Caco-2 (cell line): ENCODE results near the gene CST2. TPM values are rescaled to one million over a fixed set of nuclear protein-coding genes. Genes with fewer than 3 reads are reported as not detected.
A peak's percentile ranks its signal among the peaks of the same experiment; 100 is the strongest.

Experiments
- BruUV-seq: library from RNA; stranded (reverse); fragments of 400-500 nt; replicated peaks from 2 replicates; lab custom pipeline; 2021; lab: Mats Ljungman, UMichigan
- CTCF ChIA-PET: fragments of 300-600 bp; sonication (Branson Sonifier 250); formaldehyde crosslinking; loops from one replicate; lab custom pipeline; 2022; ENCODE audit warnings: antibody characterized with exemption; lab: Charles Lee
- POLR2A ChIA-PET: fragments of 300-600 bp; sonication (Branson Sonifier 250); formaldehyde crosslinking; loops from one replicate; lab custom pipeline; 2022; ENCODE audit warnings: antibody characterized with exemption; lab: Charles Lee
- DNase-seq, 2 experiments: peaks; one replicate each; pipeline versions ENCODE4 v3.0.0 to v3.0.0-alpha.2; 2020 to 2022
- H3K27me3 ChIP-seq: replicated peaks from 2 replicates; pipeline ENCODE4 v1.6.0; 2011; ENCODE audit warnings: low read length; ENCODE audit not compliant: control insufficient read depth, insufficient read depth
- H3K36me3 ChIP-seq: 2 replicates; pipeline ENCODE4 v1.5.1; 2011; ENCODE audit warnings: low read length; ENCODE audit not compliant: control insufficient read depth, insufficient read depth
- H3K4me1 ChIP-seq: fragments of 250-450 bp; sonication (Bioruptor Pico); 2 replicates; pipeline ENCODE4 v1.5.1; 2020; ENCODE audit warnings: mild to moderate bottlenecking
- H3K4me3 ChIP-seq: 2 replicates; pipeline ENCODE4 v1.5.1; 2011; ENCODE audit warnings: low read depth, mild to moderate bottlenecking, control low read depth, low read length
- H3K9me3 ChIP-seq: fragments of 250-450 bp; sonication (Bioruptor Pico); 2 replicates; pipeline ENCODE4 v1.5.1; 2020; ENCODE audit warnings: mild to moderate bottlenecking, moderate library complexity
- H3K27ac Mint-ChIP-seq: one replicate; pipeline ENCODE4 v1.8.0; 2022; ENCODE audit warnings: mixed read lengths; ENCODE audit not compliant: unreplicated experiment
- H3K27me3 Mint-ChIP-seq: one replicate; pipeline ENCODE4 v1.8.0; 2022; ENCODE audit warnings: mixed read lengths; ENCODE audit not compliant: insufficient read depth, unreplicated experiment
- H3K36me3 Mint-ChIP-seq: one replicate; pipeline ENCODE4 v1.8.0; 2022; ENCODE audit warnings: mild to moderate bottlenecking, mixed read lengths; ENCODE audit not compliant: insufficient read depth, unreplicated experiment
- H3K4me1 Mint-ChIP-seq: one replicate; pipeline ENCODE4 v1.8.0; 2022; ENCODE audit warnings: low read depth, mixed read lengths; ENCODE audit not compliant: unreplicated experiment
- H3K4me3 Mint-ChIP-seq: one replicate; pipeline ENCODE4 v1.8.0; 2022; ENCODE audit warnings: mild to moderate bottlenecking, moderate library complexity, mixed read lengths; ENCODE audit not compliant: unreplicated experiment
- H3K9me3 Mint-ChIP-seq: one replicate; pipeline ENCODE4 v1.8.0; 2022; ENCODE audit warnings: mixed read lengths; ENCODE audit not compliant: unreplicated experiment
- CTCF ChIP-seq, 2 experiments: fragments of 200-600 bp in 1 of 2; IDR thresholded peaks; 1 replicate in 1 of 2; 2 replicates in 1 of 2; pipeline versions ENCODE4 v1.5.1 to v1.8.0; 2011 to 2022; ENCODE audit warnings: antibody characterized with exemption in 1 of 2, control low read depth in 1 of 2, inconsistent platforms in 1 of 2, low read depth in 1 of 2, low read length in 1 of 2, mild to moderate bottlenecking in 1 of 2, moderate library complexity in 1 of 2; ENCODE audit not compliant: insufficient read depth in 1 of 2, severe bottlenecking in 1 of 2, unreplicated experiment in 1 of 2
- intact Hi-C: fragments of 100-400 bp; cut with micrococcal nuclease; formaldehyde crosslinking; loops from one replicate; pipeline ENCODE4 v1.10.0; 2022; ENCODE audit not compliant: unreplicated experiment
- total RNA-seq: library from RNA; stranded (reverse); gene quantifications from 2 replicates; pipeline ENCODE4 v1.2.3, GENCODE V29; 2022

CST2 gene
- total RNA-seq, 1 experiment from 2014 or later: not detected

- Histone ChIP-seq H3K36me3 (no peaks in the 10 kb centered on the region), H3K27me3 (no peaks in the 10 kb centered on the region), H3K9me3 (no peaks in the 10 kb centered on the region), H3K4me1 (peaks cover 9% of the 10 kb centered on the region; the same call in 1 of the 2 replicates), H3K4me3 (no peak overlapping the region)
- BruUV-seq: no TSS peak
- peaks cover 8% of the 10 kb centered on the region for H3K9me3 Mint-ChIP-seq
- peaks cover 14% of the 10 kb centered on the region for H3K4me1 Mint-ChIP-seq
- DNase-seq: peak; percentile 51 to 68
- no peak overlapping the region for H3K27ac Mint-ChIP-seq
- H3K36me3 Mint-ChIP-seq: no peaks in the 10 kb centered on the region
- no peak for TF ChIP-seq CTCF (IDR thresholded peaks at IDR 0.05; ENCODE audit: insufficient read depth in 1 of 2, low read depth in 1 of 2, low read length in 1 of 2, severe bottlenecking in 1 of 2, unreplicated experiment in 1 of 2)
- H3K27me3 Mint-ChIP-seq: peaks cover 4% of the 10 kb centered on the region
- intact Hi-C loops: loop anchor here (1.0 to 5.0 kb wide), 3 partner anchors 73 to 127 kb away; no protein-coding TSS in a partner anchor
- POLR2A ChIA-PET: no interaction called here
- CTCF ChIA-PET: interaction anchor here (0.9 to 1.1 kb wide), 3 partner anchors 12 to 126 kb away, joined by 3 to 4 read pairs (median 3); no protein-coding TSS in a partner anchor
- no peak overlapping the region for H3K4me3 Mint-ChIP-seq
Observed at GRCh38 chr20:23794841-23795240, 31.7 kb downstream of the CST2 start.

GRCh38 chr20:23794065-23794464 is 32.5 kb downstream of the CST2 start:
- POLR2A ChIA-PET: no interaction called here
- no peaks in the 10 kb centered on the region for H3K36me3 ChIP-seq
- H3K4me1 ChIP-seq: peaks cover 9% of the 10 kb centered on the region; the same call in 1 of the 2 replicates
- H3K9me3 ChIP-seq: no peaks in the 10 kb centered on the region
- BruUV-seq: no TSS peak
- intact Hi-C loops: loop anchor here (1.0 kb wide), 1 partner anchor 126 kb away; no protein-coding TSS in a partner anchor
- no peak for DNase-seq
- H3K27me3 ChIP-seq: no peaks in the 10 kb centered on the region
- H3K4me1 Mint-ChIP-seq: peaks cover 14% of the 10 kb centered on the region
- no peak overlapping the region for H3K4me3 ChIP-seq
- CTCF ChIA-PET: interaction anchor here (0.9 kb wide), 2 partner anchors 12 to 13 kb away, joined by 3 to 4 read pairs; no protein-coding TSS in a partner anchor
- H3K36me3 Mint-ChIP-seq: no peaks in the 10 kb centered on the region
- H3K27me3 Mint-ChIP-seq: peaks cover 4% of the 10 kb centered on the region
- H3K9me3 Mint-ChIP-seq: peaks cover 8% of the 10 kb centered on the region
- TF ChIP-seq CTCF (IDR thresholded peaks at IDR 0.05; ENCODE audit: insufficient read depth in 1 of 2, low read depth in 1 of 2, low read length in 1 of 2, severe bottlenecking in 1 of 2, unreplicated experiment in 1 of 2): no peak
- H3K4me3 Mint-ChIP-seq: no peak overlapping the region
- no peak overlapping the region for H3K27ac Mint-ChIP-seq

GRCh38 chr20:23783447-23783846 is 43.1 kb downstream of the CST2 start:
- Histone ChIP-seq H3K4me1 (no peaks in the 10 kb centered on the region), H3K36me3 (no peaks in the 10 kb centered on the region), H3K9me3 (peaks cover 5% of the 10 kb centered on the region; the same call in 1 of the 2 replicates), H3K4me3 (no peak overlapping the region), H3K27me3 (no peaks in the 10 kb centered on the region)
- ChIA-PET POLR2A (no interaction called here), CTCF (no interaction called here)
- Mint-ChIP-seq H3K36me3 (no peaks in the 10 kb centered on the region), H3K4me1 (no peaks in the 10 kb centered on the region), H3K27me3 (no peaks in the 10 kb centered on the region), H3K9me3 (no peaks in the 10 kb centered on the region), H3K27ac (no peak overlapping the region), H3K4me3 (no peak overlapping the region)
- no TSS peak for BruUV-seq
- no peak for TF ChIP-seq CTCF (IDR thresholded peaks at IDR 0.05; ENCODE audit: insufficient read depth in 1 of 2, low read depth in 1 of 2, low read length in 1 of 2, severe bottlenecking in 1 of 2, unreplicated experiment in 1 of 2)
- DNase-seq: no peak
- intact Hi-C loops: no loop called here
